ENCODE measurements around the gene ATG9B.

GRCh38 chr7:151057989-151058780 lies 33.9 kb upstream of the ATG9B start:
- TF ChIP-seq CTCF (IDR thresholded peaks at IDR 0.05): no peak
- TF ChIP-seq POLR2A (IDR thresholded peaks at IDR 0.05): peak; percentile 42 to 43

All from gastroesophageal sphincter (tissue), 3 donors.